GM10847 (cell line): Measurements from ENCODE around the gene PTPRG.

Experiments
- POLR2A ChIP-seq: IDR thresholded peaks from 2 replicates; pipeline ENCODE4 v1.6.1; 2011; ENCODE audit not compliant: insufficient read length; ENCODE audit errors: extremely low read depth

PTPRG gene

GRCh38 chr3:62211675-62212429 is 650.5 kb downstream of the PTPRG start:
- no peak for TF ChIP-seq POLR2A

- TF ChIP-seq POLR2A, result no peak
These were observed 653.5 kb downstream of the PTPRG start for GRCh38 chr3:62214850-62215249.

- no peak for TF ChIP-seq POLR2A
These were observed 659.2 kb downstream of the PTPRG start for GRCh38 chr3:62220616-62221015.

GRCh38 chr3:62225051-62225450 is 663.7 kb downstream of the PTPRG start:
- TF ChIP-seq POLR2A, result no peak

GRCh38 chr3:62226601-62227339 is 665.4 kb downstream of the PTPRG start:
- no peak for TF ChIP-seq POLR2A

GRCh38 chr3:62228467-62228866 is 667.1 kb downstream of the PTPRG start:
- TF ChIP-seq POLR2A, result no peak

GRCh38 chr3:62229211-62229610 is 667.8 kb downstream of the PTPRG start:
- no peak for TF ChIP-seq POLR2A

- no peak for TF ChIP-seq POLR2A
These were observed 668.5 kb downstream of the PTPRG start for GRCh38 chr3:62229908-62230307.

- no peak for TF ChIP-seq POLR2A
These were observed 671.7 kb downstream of the PTPRG start for GRCh38 chr3:62233065-62233464.

- TF ChIP-seq POLR2A, result no peak
These were observed 674.6 kb downstream of the PTPRG start for GRCh38 chr3:62236016-62236415.

GRCh38 chr3:62237286-62237948 is 676.0 kb downstream of the PTPRG start:
- no peak for TF ChIP-seq POLR2A

GRCh38 chr3:62238003-62238402 is 676.6 kb downstream of the PTPRG start:
- TF ChIP-seq POLR2A, result no peak

- TF ChIP-seq POLR2A, result no peak
These were observed 677.1 kb downstream of the PTPRG start for GRCh38 chr3:62238431-62238830.

- TF ChIP-seq POLR2A, result no peak
These were observed 679.9 kb downstream of the PTPRG start for GRCh38 chr3:62241279-62241678.

- TF ChIP-seq POLR2A, result no peak
These were observed 681.6 kb downstream of the PTPRG start for GRCh38 chr3:62242831-62243509.

GRCh38 chr3:62246094-62246493 is 684.7 kb downstream of the PTPRG start:
- no peak for TF ChIP-seq POLR2A

- no peak for TF ChIP-seq POLR2A
These were observed 685.6 kb downstream of the PTPRG start for GRCh38 chr3:62246985-62247384.
